ENCODE data around the gene ENDOU. TPM values are rescaled to one million over a fixed set of nuclear protein-coding genes. Genes with fewer than 3 reads are reported as not detected.

ENDOU gene
- total RNA-seq, 1 experiment from 2014 or later, result not detected

DNA sequence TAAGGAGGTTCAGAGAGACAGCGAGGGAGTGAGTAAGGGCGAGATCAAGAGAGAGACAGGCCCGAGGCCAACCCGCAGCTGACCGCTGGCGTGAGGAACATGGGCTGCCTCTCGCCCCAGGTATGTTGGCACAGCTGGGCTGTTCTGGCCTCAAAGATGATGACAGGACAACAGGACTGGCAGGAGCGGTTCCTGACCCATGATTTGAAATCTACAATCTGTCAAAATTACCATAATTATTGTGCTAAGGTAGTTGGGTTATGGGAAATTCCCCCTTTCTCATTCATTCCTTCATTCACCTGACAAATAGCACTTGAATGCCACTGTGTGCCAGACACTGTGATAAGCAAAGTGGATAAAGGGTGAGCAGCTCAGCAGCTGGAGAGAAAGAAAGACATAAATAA is 5.1 kb upstream of the ENDOU start:
- TF ChIP-seq EZH2phosphoT487 (IDR thresholded peaks at IDR 0.05; ENCODE audit: borderline replicate concordance, low read length) (no peak), EZH2 (IDR thresholded peaks at IDR 0.05; ENCODE audit: low read length, unreplicated experiment) (no peak)
- TF ChIP-seq, protein P1, sequence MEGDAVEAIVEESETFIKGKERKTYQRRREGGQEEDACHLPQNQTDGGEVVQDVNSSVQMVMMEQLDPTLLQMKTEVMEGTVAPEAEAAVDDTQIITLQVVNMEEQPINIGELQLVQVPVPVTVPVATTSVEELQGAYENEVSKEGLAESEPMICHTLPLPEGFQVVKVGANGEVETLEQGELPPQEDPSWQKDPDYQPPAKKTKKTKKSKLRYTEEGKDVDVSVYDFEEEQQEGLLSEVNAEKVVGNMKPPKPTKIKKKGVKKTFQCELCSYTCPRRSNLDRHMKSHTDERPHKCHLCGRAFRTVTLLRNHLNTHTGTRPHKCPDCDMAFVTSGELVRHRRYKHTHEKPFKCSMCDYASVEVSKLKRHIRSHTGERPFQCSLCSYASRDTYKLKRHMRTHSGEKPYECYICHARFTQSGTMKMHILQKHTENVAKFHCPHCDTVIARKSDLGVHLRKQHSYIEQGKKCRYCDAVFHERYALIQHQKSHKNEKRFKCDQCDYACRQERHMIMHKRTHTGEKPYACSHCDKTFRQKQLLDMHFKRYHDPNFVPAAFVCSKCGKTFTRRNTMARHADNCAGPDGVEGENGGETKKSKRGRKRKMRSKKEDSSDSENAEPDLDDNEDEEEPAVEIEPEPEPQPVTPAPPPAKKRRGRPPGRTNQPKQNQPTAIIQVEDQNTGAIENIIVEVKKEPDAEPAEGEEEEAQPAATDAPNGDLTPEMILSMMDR (conservative IDR thresholded peaks at IDR 0.05; ENCODE audit: low read depth, low read length), result no peak
- Histone ChIP-seq H3K4me1 (ENCODE audit: insufficient read depth, low read length) (peaks cover 22% of the 10 kb centered on the region), H3K27me3 (ENCODE audit: low read length) (no peaks in the 10 kb centered on the region), H2AFZ (ENCODE audit: low read length) (peak overlapping the region; percentile 16; the same call in 1 of the 2 replicates), H3F3A (ENCODE audit: low read length, unreplicated experiment) (no peaks in the 10 kb centered on the region), H3K9ac (ENCODE audit: low read length) (no peak overlapping the region), H3K79me2 (ENCODE audit: low read length) (no peaks in the 10 kb centered on the region), H4K20me1 (ENCODE audit: low read length) (no peaks in the 10 kb centered on the region), H3K4me3 (ENCODE audit: low read length) (no peak overlapping the region), H3K4me2 (ENCODE audit: low read length) (peak overlapping the region; percentile 42; the same call in 1 of the 2 replicates), H3K27ac (ENCODE audit: low read length) (no peak overlapping the region), H3K9me3 (ENCODE audit: low read length) (no peaks in the 10 kb centered on the region), H3K9me2 (replicated peaks; ENCODE audit: low read length) (no peaks in the 10 kb centered on the region), H3K36me3 (ENCODE audit: low read depth, low read length) (no peaks in the 10 kb centered on the region)
- ChIA-PET CTCF (no interaction called here), POLR2A (ENCODE audit: unreplicated experiment) (no interaction called here)
- peak; percentile 61 for DNase-seq
- BruUV-seq (replicated peaks), result no TSS peak
- ATAC-seq, result peak; percentile 62
- intact Hi-C loops (cut with micrococcal nuclease), result no loop called here

DNA sequence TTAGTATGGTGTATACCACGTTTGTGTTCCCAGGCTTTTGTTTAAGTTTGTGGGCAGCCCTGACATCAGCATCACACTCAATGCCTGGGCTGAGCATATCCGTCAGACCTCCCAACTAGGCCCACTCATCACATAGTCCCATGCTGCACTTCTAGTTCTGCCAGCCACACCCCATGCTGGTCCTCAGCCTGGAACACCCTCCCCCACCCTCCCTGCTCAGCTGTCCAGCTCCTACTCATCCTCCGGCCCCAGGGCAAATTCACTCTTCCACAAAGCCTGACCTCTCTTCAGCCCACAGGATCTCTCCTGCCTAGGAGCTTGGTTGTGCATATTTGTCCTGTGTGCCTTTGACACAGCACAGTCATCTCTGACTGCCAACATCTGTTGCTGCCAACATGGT is 3.9 kb upstream of the ENDOU start:
- Histone ChIP-seq H3K9ac (ENCODE audit: low read length) (no peak overlapping the region), H2AFZ (ENCODE audit: low read length) (no peak overlapping the region), H3K4me1 (ENCODE audit: insufficient read depth, low read length) (peaks cover 22% of the 10 kb centered on the region), H3K36me3 (ENCODE audit: low read depth, low read length) (no peaks in the 10 kb centered on the region), H3K9me2 (replicated peaks; ENCODE audit: low read length) (no peaks in the 10 kb centered on the region), H3K9me3 (ENCODE audit: low read length) (no peaks in the 10 kb centered on the region), H3F3A (ENCODE audit: low read length, unreplicated experiment) (no peaks in the 10 kb centered on the region), H3K27me3 (ENCODE audit: low read length) (no peaks in the 10 kb centered on the region), H3K4me2 (ENCODE audit: low read length) (peak overlapping the region; percentile 49; the same call in 1 of the 2 replicates), H3K79me2 (ENCODE audit: low read length) (no peaks in the 10 kb centered on the region), H3K4me3 (ENCODE audit: low read length) (no peak overlapping the region), H4K20me1 (ENCODE audit: low read length) (no peaks in the 10 kb centered on the region), H3K27ac (ENCODE audit: low read length) (no peak overlapping the region)
- DNase-seq, result peak; percentile 49
- no TSS peak for BruUV-seq (replicated peaks)
- CTCF ChIA-PET, result no interaction called here
- intact Hi-C loops (cut with micrococcal nuclease), result no loop called here
- POLR2A ChIA-PET (ENCODE audit: unreplicated experiment), result no interaction called here
- no peak for ATAC-seq
- TF ChIP-seq, protein P1 (conservative IDR thresholded peaks at IDR 0.05; ENCODE audit: low read depth, low read length), result no peak
- TF ChIP-seq EZH2phosphoT487 (IDR thresholded peaks at IDR 0.05; ENCODE audit: borderline replicate concordance, low read length), result no peak

DNA sequence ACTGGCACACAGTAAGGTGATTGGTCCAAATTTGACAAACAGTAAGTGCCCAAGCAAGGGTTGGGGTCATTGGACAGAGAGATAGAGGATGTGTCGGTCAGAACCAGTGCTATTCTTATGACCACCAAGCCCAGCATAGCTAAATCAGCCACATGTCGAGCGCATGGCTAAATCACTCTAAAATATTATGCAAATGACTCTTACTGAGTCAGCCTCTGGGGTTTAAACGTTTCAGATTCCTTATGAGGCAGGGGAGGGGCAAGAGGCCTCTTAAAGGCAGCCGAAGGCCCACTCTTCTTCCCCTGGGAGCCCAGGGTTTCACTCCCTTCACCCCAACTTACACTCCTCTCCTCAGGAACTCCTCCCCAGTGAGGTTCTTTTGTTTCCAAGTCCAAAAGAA is 603 bp upstream of the ENDOU start:
- peaks cover 16% of the 10 kb centered on the region for H3K4me1 ChIP-seq (ENCODE audit: insufficient read depth, low read length)
- no peak overlapping the region for H3K4me3 ChIP-seq (ENCODE audit: low read length)
- H3F3A ChIP-seq (ENCODE audit: low read length, unreplicated experiment), result no peaks in the 10 kb centered on the region
- ATAC-seq (no peak), DNase-seq (peak; percentile 17)
- no TSS peak for BruUV-seq (replicated peaks)
- no peak overlapping the region for H3K4me2 ChIP-seq (ENCODE audit: low read length)
- ChIA-PET POLR2A (ENCODE audit: unreplicated experiment) (interaction anchor here (0.7 kb wide), 1 partner anchor 52 kb away, joined by 4 read pairs; no protein-coding TSS in a partner anchor), CTCF (no interaction called here)
- TF ChIP-seq, protein P1 (conservative IDR thresholded peaks at IDR 0.05; ENCODE audit: low read depth, low read length), result no peak
- TF ChIP-seq EZH2 (IDR thresholded peaks at IDR 0.05; ENCODE audit: low read length, unreplicated experiment), result no peak
- no peaks in the 10 kb centered on the region for H4K20me1 ChIP-seq (ENCODE audit: low read length)
- no peaks in the 10 kb centered on the region for H3K36me3 ChIP-seq (ENCODE audit: low read depth, low read length)
- no peaks in the 10 kb centered on the region for H3K9me3 ChIP-seq (ENCODE audit: low read length)
- H3K79me2 ChIP-seq (ENCODE audit: low read length), result no peaks in the 10 kb centered on the region
- H3K27me3 ChIP-seq (ENCODE audit: low read length), result no peaks in the 10 kb centered on the region
- intact Hi-C loops (cut with micrococcal nuclease), result no loop called here
- no peak overlapping the region for H3K27ac ChIP-seq (ENCODE audit: low read length)
- no peaks in the 10 kb centered on the region for H3K9me2 ChIP-seq (replicated peaks; ENCODE audit: low read length)
- no peak overlapping the region for H2AFZ ChIP-seq (ENCODE audit: low read length)
- H3K9ac ChIP-seq (ENCODE audit: low read length), result no peak overlapping the region

Data from PC-3 (cell line).